ENCODE results near the gene OBSL1. TPM values are rescaled to one million over a fixed set of nuclear protein-coding genes. Genes with fewer than 3 reads are reported as not detected.

Gene OBSL1
- total RNA-seq, 1 donor from 2014 or later = 66.2 TPM

- no peak for DNase-seq (ENCODE audit: low spot score)
Observed at GRCh38 chr2:219566640-219567039, 4.7 kb downstream of the OBSL1 start.

GRCh38 chr2:219565130-219566080, 5.9 kb downstream of the OBSL1 start:
- DNase-seq (ENCODE audit: low spot score) = no peak

- no peak for DNase-seq (ENCODE audit: low spot score)
Observed at GRCh38 chr2:219563271-219563928, 7.9 kb downstream of the OBSL1 start.

GRCh38 chr2:219562049-219563020, 9.0 kb downstream of the OBSL1 start:
- DNase-seq (ENCODE audit: low spot score) = no peak

- no peak for DNase-seq (ENCODE audit: low spot score)
Observed at GRCh38 chr2:219561179-219562048, 9.9 kb downstream of the OBSL1 start.

- DNase-seq (ENCODE audit: low spot score) = no peak
Observed at GRCh38 chr2:219560893-219561178, 10.5 kb downstream of the OBSL1 start.

GRCh38 chr2:219560037-219560892, 11.1 kb downstream of the OBSL1 start:
- no peak for DNase-seq (ENCODE audit: low spot score)

- DNase-seq (ENCODE audit: low spot score) = no peak
Observed at GRCh38 chr2:219559156-219559915, 12.0 kb downstream of the OBSL1 start.

GRCh38 chr2:219557791-219558785, 13.3 kb downstream of the OBSL1 start:
- no peak for DNase-seq (ENCODE audit: low spot score)

GRCh38 chr2:219557320-219557719, 14.0 kb downstream of the OBSL1 start:
- DNase-seq (ENCODE audit: low spot score) = no peak

- no peak for DNase-seq (ENCODE audit: low spot score)
Observed at GRCh38 chr2:219556413-219556812, 14.9 kb downstream of the OBSL1 start.

GRCh38 chr2:219555956-219556355, 15.4 kb downstream of the OBSL1 start:
- no peak for DNase-seq (ENCODE audit: low spot score)

GRCh38 chr2:219554350-219554749, 17.0 kb downstream of the OBSL1 start:
- no peak for DNase-seq (ENCODE audit: low spot score)

GRCh38 chr2:219553463-219553963, 17.8 kb downstream of the OBSL1 start:
- DNase-seq (ENCODE audit: low spot score) = no peak

- DNase-seq (ENCODE audit: low spot score) = no peak
Observed at GRCh38 chr2:219553168-219553417, 18.2 kb downstream of the OBSL1 start.

- DNase-seq (ENCODE audit: low spot score) = peak; percentile 92
Observed at GRCh38 chr2:219552382-219553167, 18.8 kb downstream of the OBSL1 start.
